Stimulated activated effector memory CD8-positive, alpha-beta T cell treated with anti-CD3 and anti-CD28 coated beads, Interleukin-12 subunit alpha, Interleukin-12 subunit beta, amount 100 ng/mL, for 72 hours (primary cell): ENCODE results near the gene GTPBP1.
A peak's percentile ranks its signal among the peaks of the same experiment; 100 is the strongest.

ENCODE experiments used
- ATAC-seq: fragments of 150-1000 bp; cut with Tn5 transposase; 2 replicates; pipeline ENCODE4 v1.10.0; 2021
- DNase-seq, 2 donors: peaks; one replicate each; pipeline ENCODE4 v3.0.0; 2021 to 2022; ENCODE audit warnings: low spot score in 2 of 2
- H3K27ac Mint-ChIP-seq: one replicate; pipeline ENCODE4 v1.8.0; 2022; ENCODE audit warnings: mild to moderate bottlenecking, mixed read lengths
- H3K36me3 Mint-ChIP-seq: one replicate; pipeline ENCODE4 v1.8.0; 2022; ENCODE audit warnings: mild to moderate bottlenecking, mixed read lengths
- H3K4me1 Mint-ChIP-seq: one replicate; pipeline ENCODE4 v1.8.0; 2022; ENCODE audit warnings: mixed read lengths
- H3K4me3 Mint-ChIP-seq: one replicate; pipeline ENCODE4 v1.8.0; 2022; ENCODE audit warnings: mild to moderate bottlenecking, mixed read lengths
- H3K9me3 Mint-ChIP-seq: one replicate; pipeline ENCODE4 v1.8.0; 2022; ENCODE audit warnings: mixed read lengths

The GTPBP1 gene

DNA sequence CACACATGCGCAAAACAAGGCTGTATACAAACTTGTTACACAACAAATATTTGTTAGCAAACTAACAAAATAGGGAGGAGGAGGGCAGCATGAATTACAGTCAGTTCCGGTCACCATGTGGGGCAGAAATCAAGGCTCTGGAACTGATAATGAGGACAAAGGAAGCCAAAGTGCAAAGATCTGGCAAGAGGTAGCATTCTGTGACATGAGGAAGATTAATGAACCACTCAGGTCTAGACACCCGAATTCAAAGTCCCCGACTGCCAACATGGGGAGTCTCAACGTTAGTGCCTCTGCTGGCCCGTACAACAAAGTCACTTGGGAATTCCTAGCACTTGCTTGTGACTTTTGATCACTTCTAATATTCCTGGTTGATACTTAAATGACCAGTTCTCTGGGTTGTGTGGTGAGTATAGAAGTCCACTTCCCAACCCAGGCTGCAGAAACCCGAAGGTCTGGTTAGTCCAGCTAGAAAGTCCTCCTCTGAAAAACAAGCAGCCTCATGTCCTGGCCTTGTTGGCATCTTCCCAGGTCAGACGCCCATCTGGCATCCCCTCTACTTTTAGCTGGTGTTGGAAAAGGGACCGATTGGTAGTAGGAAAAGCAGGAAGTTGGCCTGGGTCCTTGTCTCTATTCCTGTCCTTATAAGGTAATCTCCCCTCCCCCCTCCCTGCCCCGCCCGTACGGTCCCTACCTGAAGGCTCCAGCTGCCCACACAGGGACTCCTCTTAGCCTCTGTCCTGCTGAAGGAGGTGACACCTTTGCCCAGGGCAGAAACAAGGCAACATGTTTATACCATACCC is 48.4 kb downstream of the GTPBP1 start:
- H3K4me3 Mint-ChIP-seq: peak overlapping the region; percentile 96
- H3K4me1 Mint-ChIP-seq: peaks cover 82% of the 10 kb centered on the region
- no peaks in the 10 kb centered on the region for H3K9me3 Mint-ChIP-seq
- H3K27ac Mint-ChIP-seq: peak overlapping the region; percentile 99
- DNase-seq: no peak
- peaks cover 69% of the 10 kb centered on the region for H3K36me3 Mint-ChIP-seq
- ATAC-seq: no peak

DNA sequence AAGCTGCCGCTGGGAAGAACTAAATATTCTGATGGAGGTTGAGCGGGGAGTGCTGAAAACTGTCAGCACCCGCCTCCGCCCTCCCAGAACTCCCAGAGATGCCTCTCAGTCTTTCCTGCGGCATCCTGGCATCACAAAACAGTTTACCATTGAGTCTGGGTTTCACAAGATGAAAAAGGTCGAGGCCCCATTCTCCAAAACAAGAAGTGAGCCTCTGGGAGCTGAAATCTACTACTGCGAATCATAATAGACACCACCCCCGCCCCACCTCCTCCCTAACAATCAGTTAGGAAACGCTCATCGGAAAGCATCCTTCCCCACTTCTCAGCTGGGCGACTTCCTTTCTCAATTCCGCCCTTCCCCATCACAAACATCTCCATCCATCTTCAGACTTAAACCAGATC is 49.0 kb downstream of the GTPBP1 start:
- Mint-ChIP-seq H3K27ac (peak overlapping the region; percentile 99), H3K4me3 (peak overlapping the region; percentile 96), H3K4me1 (peaks cover 82% of the 10 kb centered on the region), H3K9me3 (no peaks in the 10 kb centered on the region), H3K36me3 (peaks cover 63% of the 10 kb centered on the region)
- ATAC-seq (no peak), DNase-seq (no peak)

DNA sequence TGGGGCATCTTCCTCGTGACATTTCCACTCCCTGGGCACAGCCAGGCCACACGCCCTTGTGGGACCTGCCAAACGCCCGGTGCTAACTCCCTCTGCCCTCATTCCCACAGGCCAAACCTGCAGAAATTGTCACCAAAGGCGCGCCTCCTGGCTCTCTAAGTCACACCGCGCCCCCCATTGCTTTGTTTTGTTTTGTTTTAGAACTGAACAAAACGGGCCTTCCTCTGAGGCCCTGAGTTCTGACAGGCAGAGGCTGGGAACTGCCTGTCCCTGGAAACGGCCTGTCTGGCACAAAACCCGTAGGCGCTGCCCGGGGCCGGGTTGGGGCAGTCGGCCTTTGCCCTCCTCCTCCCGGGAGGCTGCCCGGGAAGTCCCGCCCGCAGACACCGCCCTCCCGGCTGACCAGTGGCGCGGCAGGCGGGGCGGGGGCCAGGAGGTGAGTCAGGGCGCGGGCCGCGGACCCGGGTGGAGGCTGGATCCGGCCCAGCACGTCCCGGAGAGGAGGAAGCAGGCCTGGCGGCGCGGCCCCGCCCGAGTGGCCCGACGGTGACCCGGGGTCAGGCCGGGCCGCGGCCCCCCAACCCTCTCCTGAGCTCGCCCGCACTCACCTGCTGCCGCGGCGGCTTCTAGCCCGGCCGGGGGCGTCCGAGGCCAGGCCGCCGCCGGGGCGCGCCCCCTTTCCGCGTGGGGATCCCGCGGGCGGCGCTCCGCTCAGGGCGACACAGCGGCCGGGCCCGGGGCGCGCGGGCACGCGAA is 49.6 kb downstream of the GTPBP1 start:
- DNase-seq (peak; percentile 64 to 87), ATAC-seq (peak; percentile 39)
- Mint-ChIP-seq H3K4me3 (peak overlapping the region; percentile 96), H3K36me3 (peaks cover 57% of the 10 kb centered on the region), H3K27ac (peak overlapping the region; percentile 99), H3K4me1 (peaks cover 76% of the 10 kb centered on the region), H3K9me3 (no peaks in the 10 kb centered on the region)

DNA sequence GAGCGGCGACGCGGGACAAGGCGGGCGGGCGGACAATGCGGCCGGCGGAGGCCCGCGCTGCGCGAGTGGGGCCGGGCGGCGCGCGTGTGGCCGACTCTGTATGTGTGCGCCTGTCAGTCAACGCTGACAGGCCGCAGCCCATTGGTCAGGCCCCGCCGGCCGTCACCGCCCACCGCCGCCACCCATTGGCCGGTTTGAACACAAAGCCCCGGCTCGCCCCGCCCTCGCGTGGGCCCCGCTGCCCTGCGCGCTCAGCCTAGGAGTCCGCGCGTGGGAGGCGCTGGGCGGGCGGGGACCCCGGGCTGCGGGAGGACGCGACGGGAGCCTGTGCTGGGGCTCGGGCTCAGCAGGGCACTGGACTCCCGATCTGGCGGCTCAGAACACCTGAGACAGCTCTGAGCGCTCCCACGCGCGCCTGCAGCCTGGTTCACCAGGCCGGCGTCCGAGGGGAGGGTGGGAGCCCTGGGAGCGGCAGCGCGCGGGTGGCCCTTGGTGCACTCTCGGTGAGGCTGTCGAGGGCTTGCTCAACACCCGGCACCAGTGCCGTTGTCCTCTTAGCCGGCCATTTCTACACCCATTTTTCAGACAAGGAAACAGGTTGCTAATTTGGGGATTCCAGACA is 50.3 kb downstream of the GTPBP1 start, which contains the start of gene SUN2:
Gene SUN2 (minus strand): TSS at position 88 of the 622 bp plus-strand sequence. CDS start 3,370 bp downstream, outside the sequence.
- H3K36me3 Mint-ChIP-seq: peaks cover 50% of the 10 kb centered on the region

DNA sequence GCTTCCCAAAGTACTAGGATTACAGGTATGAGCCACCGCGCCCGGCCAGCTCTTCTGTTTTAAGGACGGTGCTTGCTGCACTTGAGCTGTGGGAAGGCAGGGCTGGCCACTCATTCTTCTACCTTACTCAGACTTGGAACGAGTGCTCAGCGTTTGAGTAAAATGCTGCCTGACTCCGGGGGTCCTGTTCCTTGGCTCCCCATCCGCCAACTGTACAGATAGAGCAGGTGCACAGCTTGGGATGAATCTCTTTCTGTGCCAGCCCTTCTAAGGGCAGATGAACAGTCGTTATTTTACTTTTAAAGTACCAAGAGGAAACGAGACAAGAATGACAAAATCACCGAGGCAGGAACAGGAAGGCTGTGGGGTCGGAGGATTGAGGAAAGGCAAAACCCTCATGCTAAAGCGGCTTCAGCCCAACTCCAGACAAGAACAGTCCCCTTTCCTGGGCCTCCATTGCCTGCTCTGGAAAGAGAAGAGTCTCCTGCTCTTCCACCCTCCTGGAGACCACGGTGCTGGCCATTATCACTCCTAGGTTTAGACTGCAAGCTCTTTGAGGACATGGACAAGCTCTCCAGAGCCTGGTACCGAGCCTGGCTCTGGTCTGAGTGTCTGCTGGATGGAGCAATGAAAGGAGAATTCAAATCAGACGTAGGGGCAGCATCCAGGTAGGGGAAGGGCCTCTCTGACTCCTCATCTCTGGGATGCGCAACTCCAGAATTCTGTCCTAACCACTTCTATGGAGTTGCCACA is 51.1 kb downstream of the GTPBP1 start:
- peaks cover 61% of the 10 kb centered on the region for H3K4me1 Mint-ChIP-seq
- peak in 1 of 2 donors; percentile 70 for DNase-seq
- H3K4me3 Mint-ChIP-seq: peak overlapping the region; percentile 96
- ATAC-seq: peak; percentile 36
- no peaks in the 10 kb centered on the region for H3K9me3 Mint-ChIP-seq
- H3K27ac Mint-ChIP-seq: peak overlapping the region; percentile 97
- peaks cover 41% of the 10 kb centered on the region for H3K36me3 Mint-ChIP-seq

More for the DNA sequence above, 50.3 kb downstream of the GTPBP1 start, which contains the start of gene SUN2:
- ATAC-seq (peak; percentile 84), DNase-seq (peak; percentile 93 to 96)
- H3K27ac Mint-ChIP-seq: peak within 1 kb of the TSS; percentile 99
- peaks cover 69% of the 10 kb centered on the region for H3K4me1 Mint-ChIP-seq
- no peaks in the 10 kb centered on the region for H3K9me3 Mint-ChIP-seq
- H3K4me3 Mint-ChIP-seq: peak within 1 kb of the TSS; percentile 96

DNA sequence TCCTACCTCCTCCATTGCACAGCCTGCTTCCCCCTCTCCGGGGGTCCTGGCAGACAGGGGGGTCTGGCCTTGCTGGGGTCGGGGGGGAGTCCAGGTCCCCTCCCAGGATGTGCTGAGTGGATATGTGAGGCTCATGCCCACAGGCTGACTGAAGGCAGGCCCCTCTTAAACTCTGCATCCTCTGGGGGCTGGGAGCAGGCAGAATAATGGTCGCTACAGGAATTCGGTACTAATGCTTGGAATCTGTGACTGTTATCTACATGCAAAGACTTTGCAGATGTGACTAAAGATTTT is 51.7 kb downstream of the GTPBP1 start:
- Mint-ChIP-seq H3K4me3 (peak overlapping the region; percentile 96), H3K9me3 (no peaks in the 10 kb centered on the region), H3K36me3 (peaks cover 36% of the 10 kb centered on the region), H3K4me1 (peaks cover 55% of the 10 kb centered on the region), H3K27ac (peak overlapping the region; percentile 97)
- ATAC-seq: no peak
- no peak for DNase-seq

DNA sequence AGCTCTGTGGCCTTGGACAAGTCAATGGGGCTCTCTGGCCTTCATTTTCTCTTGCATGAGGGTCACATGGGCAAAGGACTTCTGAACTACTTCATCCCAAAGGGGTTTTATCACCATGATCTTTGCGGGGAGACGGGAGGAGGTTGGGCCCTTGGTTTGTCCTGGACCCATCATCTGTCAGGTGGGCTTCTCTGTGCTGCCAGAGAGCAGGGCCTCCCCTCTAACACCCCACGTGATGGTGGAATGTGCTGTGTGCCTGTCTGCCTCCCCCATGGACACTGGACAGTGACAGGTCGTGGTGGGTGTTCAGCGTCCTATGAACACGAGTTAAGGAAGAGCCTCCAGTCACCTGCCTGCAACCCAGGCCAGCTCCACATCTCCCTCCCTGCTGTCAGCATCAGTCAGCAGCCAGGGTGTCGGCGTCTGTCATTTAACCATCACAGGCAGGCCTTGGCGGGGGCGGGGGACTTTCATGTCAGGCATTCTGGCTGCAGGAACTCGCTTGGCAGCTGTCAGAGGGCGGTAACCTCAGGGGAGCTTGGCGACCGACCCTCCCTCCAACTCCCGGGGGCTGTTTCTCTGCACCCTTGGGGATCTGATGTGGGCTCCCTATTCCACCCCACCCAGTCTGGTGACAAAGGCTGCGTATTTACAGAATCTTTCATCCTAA is 52.7 kb downstream of the GTPBP1 start:
- peak overlapping the region; percentile 96 for H3K4me3 Mint-ChIP-seq
- H3K27ac Mint-ChIP-seq: peak overlapping the region; percentile 50
- H3K9me3 Mint-ChIP-seq: no peaks in the 10 kb centered on the region
- H3K4me1 Mint-ChIP-seq: peaks cover 45% of the 10 kb centered on the region
- no peak for ATAC-seq
- peak in 1 of 2 donors; percentile 68 for DNase-seq
- peaks cover 26% of the 10 kb centered on the region for H3K36me3 Mint-ChIP-seq

DNA sequence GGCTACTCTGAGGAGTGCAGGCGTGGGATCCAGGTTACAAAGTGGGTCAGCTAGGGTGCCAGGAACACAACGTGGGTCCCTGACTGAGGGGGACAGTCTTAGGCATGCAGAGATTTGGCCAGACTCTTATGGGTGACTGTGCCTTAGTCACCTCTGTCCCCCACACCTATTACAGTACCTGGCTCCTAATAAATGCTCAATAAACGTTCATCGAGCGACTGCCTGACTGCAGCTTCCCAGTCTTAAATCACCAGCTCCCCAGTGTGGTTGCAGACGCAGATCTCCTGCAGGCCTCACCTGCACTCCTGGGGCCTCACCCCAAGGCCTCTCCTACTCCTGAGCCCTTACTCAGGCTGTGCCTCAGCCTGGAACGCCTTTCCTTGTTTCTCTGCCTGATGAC is 53.3 kb downstream of the GTPBP1 start:
- Mint-ChIP-seq H3K27ac (peak overlapping the region; percentile 50), H3K9me3 (no peaks in the 10 kb centered on the region), H3K36me3 (peaks cover 20% of the 10 kb centered on the region), H3K4me1 (peaks cover 40% of the 10 kb centered on the region), H3K4me3 (no peak overlapping the region)
- DNase-seq (no peak), ATAC-seq (no peak)

DNA sequence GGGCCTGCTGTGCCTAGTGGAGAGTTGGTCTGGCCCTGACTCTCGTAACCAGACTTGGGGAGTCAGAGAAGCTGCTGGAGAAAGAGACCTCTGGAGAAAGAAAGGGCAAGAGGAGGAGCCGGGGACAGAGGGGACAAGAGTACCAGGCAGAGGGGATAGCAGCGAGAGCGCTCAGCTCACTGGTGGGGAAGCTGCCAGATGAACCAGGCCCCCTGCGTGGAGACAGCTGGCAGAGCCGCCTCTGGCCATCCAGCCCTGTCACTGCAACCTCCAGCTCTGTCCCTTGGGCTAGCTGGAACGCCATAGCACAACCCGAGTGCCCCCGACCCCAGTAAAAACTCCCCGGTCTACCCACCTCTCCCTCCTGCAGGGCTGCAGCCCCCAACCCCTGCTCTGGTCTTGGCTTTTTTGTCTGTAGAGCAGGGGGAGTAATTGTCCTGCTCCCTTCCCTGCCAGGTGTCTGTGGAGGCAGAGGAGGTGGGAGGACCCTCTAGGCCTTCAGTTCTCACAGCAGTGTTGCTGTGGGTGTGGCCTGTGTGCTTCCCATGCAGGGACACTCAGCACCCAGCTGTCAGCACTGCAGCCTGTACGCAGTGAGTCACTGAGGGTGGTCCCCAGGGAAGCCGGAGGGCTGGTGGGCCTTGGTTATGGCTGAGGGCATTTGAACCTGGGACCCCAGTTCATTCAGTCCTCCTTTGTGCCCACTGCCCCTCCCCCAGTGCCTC is 54.9 kb downstream of the GTPBP1 start:
- Mint-ChIP-seq H3K9me3 (no peaks in the 10 kb centered on the region), H3K36me3 (peaks cover 6% of the 10 kb centered on the region), H3K4me3 (no peak overlapping the region), H3K27ac (no peak overlapping the region), H3K4me1 (peaks cover 39% of the 10 kb centered on the region)
- no peak for DNase-seq
- no peak for ATAC-seq

DNA sequence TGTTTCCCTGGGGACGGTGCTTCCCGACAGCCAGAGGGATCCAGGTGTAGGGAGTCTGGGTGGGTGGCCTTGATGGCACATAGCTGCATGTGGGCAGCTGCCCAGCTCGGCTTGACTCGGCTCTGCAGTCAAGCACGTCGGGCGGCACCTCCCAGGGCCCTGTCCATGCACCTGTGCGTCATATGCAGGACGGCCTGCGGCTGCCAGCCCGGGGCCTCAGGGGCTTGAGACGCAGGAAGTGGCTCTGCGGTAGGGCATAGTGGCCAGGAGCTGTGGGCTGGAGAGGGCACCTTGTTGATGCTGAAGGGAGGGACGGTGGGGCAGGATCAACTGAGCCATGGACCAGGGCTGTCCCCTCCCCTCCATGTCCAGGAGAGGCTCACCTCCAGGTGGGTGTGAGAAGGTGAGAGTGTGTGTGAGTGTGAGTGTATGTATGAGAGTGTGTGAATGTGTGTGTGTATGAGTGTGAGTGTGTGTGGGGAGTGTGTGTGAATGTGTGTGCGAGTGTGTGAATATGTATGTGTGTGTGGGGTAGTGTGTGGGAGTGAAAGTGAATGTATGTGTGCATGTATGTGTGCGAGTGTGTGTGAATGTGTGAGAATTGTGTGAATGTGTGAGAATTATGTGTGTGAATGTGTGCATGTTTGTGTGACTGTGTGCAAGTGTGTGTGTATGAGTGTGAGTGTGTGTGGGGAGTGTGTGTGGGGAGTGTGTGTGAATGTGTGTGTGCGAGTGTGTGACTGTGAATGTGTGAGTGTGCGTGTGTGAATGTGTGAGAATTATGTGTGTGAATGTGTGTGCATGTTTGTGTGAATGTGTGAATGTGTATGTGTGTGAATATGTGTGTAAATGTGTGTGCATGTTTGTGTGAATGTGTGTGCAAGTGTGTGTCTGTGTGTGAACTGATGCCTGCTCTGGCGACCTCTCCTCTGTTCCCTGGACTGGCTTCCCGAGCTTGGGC is 55.7 kb downstream of the GTPBP1 start:
- no peak for ATAC-seq
- H3K4me1 Mint-ChIP-seq: peaks cover 37% of the 10 kb centered on the region

DNA sequence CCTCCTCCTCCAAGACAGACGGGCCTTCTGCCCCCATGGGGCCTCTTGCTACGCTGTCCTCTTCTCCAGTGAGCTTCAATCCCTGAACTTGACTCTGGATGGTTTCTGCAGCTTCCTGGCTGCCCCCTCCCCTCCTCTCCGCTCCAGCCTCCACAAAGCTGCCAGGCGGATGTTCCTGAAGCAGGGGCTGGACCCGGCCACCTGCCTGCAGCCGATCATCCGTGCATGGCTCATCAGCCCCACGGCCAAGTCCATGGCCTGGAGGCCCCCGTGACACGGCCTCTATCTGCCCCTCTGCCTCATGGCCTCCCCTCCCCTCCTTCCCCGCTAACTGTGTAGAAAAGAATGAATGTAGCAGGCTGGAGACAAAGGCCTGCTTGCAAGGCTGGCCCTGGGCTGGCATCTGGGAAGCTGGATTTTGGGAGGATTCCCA is 56.8 kb downstream of the GTPBP1 start:
- DNase-seq (no peak), ATAC-seq (no peak)
- peak overlapping the region; percentile 43 for H3K27ac Mint-ChIP-seq
- H3K4me3 Mint-ChIP-seq: no peak overlapping the region
- peaks cover 26% of the 10 kb centered on the region for H3K4me1 Mint-ChIP-seq
- H3K36me3 Mint-ChIP-seq: no peaks in the 10 kb centered on the region
- H3K9me3 Mint-ChIP-seq: no peaks in the 10 kb centered on the region

More for the DNA sequence above, 55.7 kb downstream of the GTPBP1 start:
- H3K36me3 Mint-ChIP-seq: peaks cover 4% of the 10 kb centered on the region
- DNase-seq: no peak
- no peak overlapping the region for H3K4me3 Mint-ChIP-seq
- no peak overlapping the region for H3K27ac Mint-ChIP-seq
- no peaks in the 10 kb centered on the region for H3K9me3 Mint-ChIP-seq

DNA sequence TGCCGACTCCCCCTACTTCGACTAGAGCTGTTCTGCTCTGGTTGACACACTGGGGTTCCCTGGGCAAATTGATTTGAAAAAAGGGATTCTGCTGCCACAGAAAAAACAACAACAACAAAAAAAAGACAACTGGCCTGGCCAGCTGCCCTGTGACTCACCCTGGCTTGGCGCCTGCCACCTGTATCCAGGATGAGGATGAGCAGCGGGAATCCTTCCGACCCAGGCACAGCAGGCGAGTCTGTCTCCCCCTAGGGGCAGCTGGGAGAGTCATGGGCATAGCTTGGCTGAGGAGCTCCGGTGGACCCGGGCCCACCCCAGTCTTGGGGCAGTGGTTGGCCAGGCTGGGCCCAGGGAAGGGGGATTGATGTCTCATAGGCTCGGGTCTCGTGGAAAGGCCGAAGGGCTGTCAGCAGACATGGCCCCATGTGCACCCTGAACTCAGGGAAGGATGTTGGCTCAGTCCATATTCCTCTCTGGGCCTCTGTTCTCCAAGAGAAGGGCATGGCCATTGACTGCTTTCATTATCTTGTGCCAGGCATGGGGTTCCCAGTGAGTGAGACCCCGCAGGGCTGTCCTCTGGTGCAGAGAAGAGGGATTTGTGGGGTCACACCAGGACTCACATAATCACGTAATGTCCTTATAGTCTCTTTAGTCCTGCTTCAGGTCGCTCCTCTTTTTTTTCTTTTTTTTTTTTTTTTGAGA is 60.5 kb downstream of the GTPBP1 start:
- Mint-ChIP-seq H3K4me1 (peaks cover 14% of the 10 kb centered on the region), H3K4me3 (no peak overlapping the region), H3K27ac (peak overlapping the region; percentile 40), H3K9me3 (no peaks in the 10 kb centered on the region), H3K36me3 (no peaks in the 10 kb centered on the region)
- DNase-seq (no peak), ATAC-seq (peak; percentile 61)
